Fibroblast of lung (primary cell): ENCODE measurements around the gene DDI2.

Experiments
- CTCF ChIP-seq, 2 donors: IDR thresholded peaks in 1 of 2; conservative IDR thresholded peaks in 1 of 2; 1 replicate in 1 of 2; 2 replicates in 1 of 2; pipeline ENCODE4 v1.5.1; 2011 to 2012; ENCODE audit warnings: low read length in 2 of 2, control low read depth in 1 of 2, inconsistent platforms in 1 of 2, low read depth in 1 of 2, mild to moderate bottlenecking in 1 of 2
- EZH2 ChIP-seq: IDR thresholded peaks from 2 replicates; pipeline ENCODE4 v1.5.1; 2012; ENCODE audit warnings: low read length, control low read depth, mild to moderate bottlenecking; ENCODE audit errors: missing control alignments

GRCh38 chr1:15717418-15718125, 100.3 kb downstream of the DDI2 start:
- TF ChIP-seq CTCF (conservative IDR thresholded peaks at IDR 0.05 in 1 of 2, IDR thresholded peaks at IDR 0.05 in 1 of 2; ENCODE audit: low read depth in 1 of 2, low read length in 2 of 2) (no peak), EZH2 (no peak)
